ENCODE data around the gene CSNK1E. TPM values are rescaled to one million over a fixed set of nuclear protein-coding genes. Genes with fewer than 3 reads are reported as not detected.

Gene CSNK1E
- total and polyA plus RNA-seq, 2 of the 4 experiments (the other 2 are of a cell fraction) = 116 to 276 TPM

DNA sequence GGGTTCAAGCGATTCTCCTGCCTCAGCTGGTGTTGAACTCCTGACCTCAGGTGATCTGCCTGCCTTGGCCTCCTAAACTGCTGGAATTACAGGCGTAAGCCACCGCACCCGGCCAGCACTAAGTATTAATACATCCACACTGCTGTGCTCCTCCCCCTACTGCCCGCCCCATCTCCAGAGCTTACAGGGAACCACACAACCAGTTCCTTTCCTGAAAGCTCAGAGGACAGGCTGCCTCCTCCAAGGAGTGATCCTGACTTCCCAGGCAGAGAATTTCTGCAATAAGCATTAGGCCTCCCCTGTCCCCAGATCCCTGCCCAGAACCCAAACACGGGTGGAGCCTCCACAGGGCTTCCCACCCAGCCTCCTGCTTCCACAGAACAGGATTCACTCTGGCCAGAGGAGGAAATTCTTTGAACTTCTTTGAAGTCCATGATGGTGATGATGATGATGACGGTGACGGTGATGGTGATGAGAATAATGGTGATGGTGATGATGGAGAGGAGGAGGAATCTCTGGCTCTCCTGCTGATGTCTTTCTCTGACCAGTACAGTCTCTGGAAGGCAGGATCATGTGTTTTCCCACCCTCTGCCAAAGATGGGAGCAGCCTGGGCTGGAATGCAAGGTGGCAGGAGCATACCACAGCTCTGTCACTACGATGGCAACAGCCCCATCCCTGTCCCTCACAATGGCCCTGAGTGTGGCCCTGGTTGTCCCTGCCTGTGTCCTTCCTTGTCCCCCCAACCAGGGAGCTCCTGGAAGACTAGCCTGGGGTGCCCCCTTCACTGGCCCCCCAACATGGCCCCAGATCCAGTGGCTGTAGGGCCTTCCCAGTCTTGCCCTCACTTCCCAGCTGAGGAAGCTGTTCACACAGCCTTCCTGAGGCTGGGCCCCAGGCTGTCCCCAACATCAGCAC, 33.5 kb upstream of the CSNK1E start:
- no TSS peak for BruUV-seq (replicated peaks)
- in situ Hi-C loops (cut with MboI; ENCODE audit: low sequenced_read_pairs) = loop anchor here (5.0 kb wide), 1 partner anchor 293 kb away; the partner anchor contains the start of gene PICK1

More for the DNA sequence above, 33.5 kb upstream of the CSNK1E start:
- no peak overlapping the region for H3K56ac ChIP-seq (ENCODE audit: extremely low read depth, insufficient read depth, low read length)
- no peaks in the 10 kb centered on the region for H3K27me3 ChIP-seq (ENCODE audit: control insufficient read depth, insufficient read depth, low read length)
- no peak for TF ChIP-seq RCOR1 (IDR thresholded peaks at IDR 0.05; ENCODE audit: insufficient replicate concordance, low read length)
- no peak for TF ChIP-seq USF2 (IDR thresholded peaks at IDR 0.05; ENCODE audit: low read depth, low read length)
- no peak for TF ChIP-seq CEBPB (IDR thresholded peaks at IDR 0.05; ENCODE audit: low read depth, low read length)
- TF ChIP-seq RAD21 (IDR thresholded peaks at IDR 0.05; ENCODE audit: low read length) = no peak
- no peak for TF ChIP-seq SMC3 (IDR thresholded peaks at IDR 0.05; ENCODE audit: low read depth, low read length)
- no peak for TF ChIP-seq RFX5 (IDR thresholded peaks at IDR 0.05; ENCODE audit: low read depth, low read length)
- no peak for TF ChIP-seq NFE2L2 (IDR thresholded peaks at IDR 0.05; ENCODE audit: low read depth, low read length)
- TF ChIP-seq, protein P1, sequence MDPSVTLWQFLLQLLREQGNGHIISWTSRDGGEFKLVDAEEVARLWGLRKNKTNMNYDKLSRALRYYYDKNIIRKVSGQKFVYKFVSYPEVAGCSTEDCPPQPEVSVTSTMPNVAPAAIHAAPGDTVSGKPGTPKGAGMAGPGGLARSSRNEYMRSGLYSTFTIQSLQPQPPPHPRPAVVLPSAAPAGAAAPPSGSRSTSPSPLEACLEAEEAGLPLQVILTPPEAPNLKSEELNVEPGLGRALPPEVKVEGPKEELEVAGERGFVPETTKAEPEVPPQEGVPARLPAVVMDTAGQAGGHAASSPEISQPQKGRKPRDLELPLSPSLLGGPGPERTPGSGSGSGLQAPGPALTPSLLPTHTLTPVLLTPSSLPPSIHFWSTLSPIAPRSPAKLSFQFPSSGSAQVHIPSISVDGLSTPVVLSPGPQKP (IDR thresholded peaks at IDR 0.05; ENCODE audit: borderline replicate concordance, low read depth, low read length) = no peak
- no peak for TF ChIP-seq FOS (IDR thresholded peaks at IDR 0.05; ENCODE audit: low read depth, low read length)
- TF ChIP-seq, protein P2, sequence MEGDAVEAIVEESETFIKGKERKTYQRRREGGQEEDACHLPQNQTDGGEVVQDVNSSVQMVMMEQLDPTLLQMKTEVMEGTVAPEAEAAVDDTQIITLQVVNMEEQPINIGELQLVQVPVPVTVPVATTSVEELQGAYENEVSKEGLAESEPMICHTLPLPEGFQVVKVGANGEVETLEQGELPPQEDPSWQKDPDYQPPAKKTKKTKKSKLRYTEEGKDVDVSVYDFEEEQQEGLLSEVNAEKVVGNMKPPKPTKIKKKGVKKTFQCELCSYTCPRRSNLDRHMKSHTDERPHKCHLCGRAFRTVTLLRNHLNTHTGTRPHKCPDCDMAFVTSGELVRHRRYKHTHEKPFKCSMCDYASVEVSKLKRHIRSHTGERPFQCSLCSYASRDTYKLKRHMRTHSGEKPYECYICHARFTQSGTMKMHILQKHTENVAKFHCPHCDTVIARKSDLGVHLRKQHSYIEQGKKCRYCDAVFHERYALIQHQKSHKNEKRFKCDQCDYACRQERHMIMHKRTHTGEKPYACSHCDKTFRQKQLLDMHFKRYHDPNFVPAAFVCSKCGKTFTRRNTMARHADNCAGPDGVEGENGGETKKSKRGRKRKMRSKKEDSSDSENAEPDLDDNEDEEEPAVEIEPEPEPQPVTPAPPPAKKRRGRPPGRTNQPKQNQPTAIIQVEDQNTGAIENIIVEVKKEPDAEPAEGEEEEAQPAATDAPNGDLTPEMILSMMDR (conservative IDR thresholded peaks at IDR 0.05; ENCODE audit: low read depth, low read length) = no peak
- TF ChIP-seq BHLHE40 (IDR thresholded peaks at IDR 0.05; ENCODE audit: low read depth, low read length) = no peak
- no peak overlapping the region for H3K18ac ChIP-seq (ENCODE audit: low read depth, low read length)
- no peak overlapping the region for H4K5ac ChIP-seq (ENCODE audit: low read depth, low read length)
- peaks cover 3% of the 10 kb centered on the region; the same call in 1 of the 2 replicates for H3K36me3 ChIP-seq (ENCODE audit: control insufficient read depth, insufficient read depth, low read length)
- no peak overlapping the region for H3K4me2 ChIP-seq (ENCODE audit: low read depth, low read length)
- no peak overlapping the region for H3K4ac ChIP-seq (ENCODE audit: low read depth, low read length)
- no peak overlapping the region for H2BK20ac ChIP-seq (ENCODE audit: low read depth, low read length)
- H3K9ac ChIP-seq (ENCODE audit: low read depth, low read length) = no peak overlapping the region
- no peak overlapping the region for H2AK5ac ChIP-seq (ENCODE audit: low read depth, low read length)
- H4K91ac ChIP-seq (ENCODE audit: insufficient read depth, low read depth, low read length) = no peak overlapping the region
- no peak for ATAC-seq (ENCODE audit: low read depth)
- WGBS, 2 experiments (ENCODE audit: extremely low coverage in 2 of 2, insufficient read length in 1 of 2) = 73% methylated on average over 2 of the region's 9 CpGs; no CpG with 5 or more reads in 1 of the 2 experiments
- H3K4me3 ChIP-seq (ENCODE audit: insufficient read depth, low read depth, low read length) = no peak overlapping the region
- no peak overlapping the region for H3K23ac ChIP-seq (ENCODE audit: low read depth, low read length)
- H2BK15ac ChIP-seq (ENCODE audit: low read depth, low read length) = no peak overlapping the region
- H3K9me1 ChIP-seq (ENCODE audit: insufficient read depth, low read length) = peaks cover 6% of the 10 kb centered on the region; the same call in 1 of the 2 replicates
- intact Hi-C loops (cut with micrococcal nuclease) = loop anchor here (5.0 kb wide), 2 partner anchors 222 to 278 kb away; partner anchors contain the start of gene DMC1
- peaks cover 3% of the 10 kb centered on the region; the same call in 1 of the 2 replicates for H4K20me1 ChIP-seq (ENCODE audit: insufficient read depth, low read length)
- H4K8ac ChIP-seq (ENCODE audit: low read depth in 2 of 2, low read length in 2 of 2) = no peak overlapping the region
- peaks cover 0 to 5% of the 10 kb centered on the region in 2 experiments; a peak in 1 of 4 replicates for H3K79me1 ChIP-seq (ENCODE audit: low read depth in 1 of 2, low read length in 2 of 2)
- no peak overlapping the region for H2AK9ac ChIP-seq (replicated peaks; ENCODE audit: low read depth, low read length, poor library complexity)
- no peak overlapping the region for H2BK120ac ChIP-seq (ENCODE audit: low read depth, low read length)
- no peaks in the 10 kb centered on the region for H3K4me1 ChIP-seq (ENCODE audit: control insufficient read depth, insufficient read depth, low read length)
- H2AFZ ChIP-seq (replicated peaks; ENCODE audit: low read length, poor library complexity) = no peak overlapping the region
- dilution Hi-C loops (cut with HindIII; ENCODE audit: low sequenced_read_pairs, unreplicated experiment) = no loop called here
- no peaks in the 10 kb centered on the region for H3K9me3 ChIP-seq (ENCODE audit: control insufficient read depth, insufficient read depth, low read length)
- CTCF ChIA-PET = no interaction called here
- H3K27ac ChIP-seq (ENCODE audit: insufficient read depth, low read length) = no peak overlapping the region
- DNase-seq = no peak
- H3K14ac ChIP-seq (replicated peaks; ENCODE audit: low read depth, low read length) = no peak overlapping the region
- POLR2A ChIA-PET (ENCODE audit: unreplicated experiment) = no interaction called here
- no peak overlapping the region for H2BK5ac ChIP-seq (ENCODE audit: low read depth, low read length, poor library complexity, severe bottlenecking)

Data from IMR-90 (cell line).